BLaER1 (cell line): ENCODE results near the gene ATP9A.

Experiments used
- H3K27ac ChIP-seq: shearing (Covaris generic); formaldehyde crosslinking; 2 replicates; pipeline ENCODE4 v1.8.1; 2022
- H3K27me3 ChIP-seq: shearing (Covaris generic); formaldehyde crosslinking; 2 replicates; pipeline ENCODE4 v1.8.1; 2022
- H3K36me3 ChIP-seq: shearing (Covaris generic); formaldehyde crosslinking; 2 replicates; pipeline ENCODE4 v1.8.1; 2022
- H3K4me1 ChIP-seq: shearing (Covaris generic); formaldehyde crosslinking; 2 replicates; pipeline ENCODE4 v1.8.1; 2022
- H3K4me2 ChIP-seq: shearing (Covaris generic); formaldehyde crosslinking; 2 replicates; pipeline ENCODE4 v1.8.1; 2022
- H3K4me3 ChIP-seq: shearing (Covaris generic); formaldehyde crosslinking; 2 replicates; pipeline ENCODE4 v1.8.1; 2022
- H3K9ac ChIP-seq: shearing (Covaris generic); formaldehyde crosslinking; 2 replicates; pipeline ENCODE4 v1.8.1; 2022
- H3K9me3 ChIP-seq: shearing (Covaris generic); formaldehyde crosslinking; 2 replicates; pipeline ENCODE4 v1.8.1; 2022
- H4K20me1 ChIP-seq: shearing (Covaris generic); formaldehyde crosslinking; 2 replicates; pipeline ENCODE4 v1.8.1; 2022
- Cebpa-rat ChIP-seq: shearing (Covaris generic); IDR thresholded peaks from 2 replicates; pipeline ENCODE4 v1.8.1; 2022

The ATP9A gene

GRCh38 chr20:51565298-51566144, 202.7 kb downstream of the ATP9A start:
- H3K9ac ChIP-seq = no peak overlapping the region
- H3K4me2 ChIP-seq = no peak overlapping the region

GRCh38 chr20:51563486-51564332, 204.5 kb downstream of the ATP9A start:
- Histone ChIP-seq H3K4me2 (no peak overlapping the region), H3K9ac (no peak overlapping the region)

More at GRCh38 chr20:51565298-51566144, 202.7 kb downstream of the ATP9A start:
- Histone ChIP-seq H3K9me3 (peaks cover 7% of the 10 kb centered on the region), H3K4me1 (peaks cover 13% of the 10 kb centered on the region), H3K27ac (no peak overlapping the region), H3K4me3 (no peak overlapping the region), H3K27me3 (peaks cover 55% of the 10 kb centered on the region), H4K20me1 (peaks cover 24% of the 10 kb centered on the region), H3K36me3 (no peaks in the 10 kb centered on the region)
- TF ChIP-seq Cebpa-rat = no peak

GRCh38 chr20:51563174-51563485, 205.1 kb downstream of the ATP9A start:
- Histone ChIP-seq H4K20me1 (peaks cover 24% of the 10 kb centered on the region), H3K4me1 (peaks cover 13% of the 10 kb centered on the region), H3K4me2 (peak overlapping the region; percentile 78), H3K27ac (no peak overlapping the region), H3K36me3 (no peaks in the 10 kb centered on the region), H3K9me3 (peaks cover 1% of the 10 kb centered on the region), H3K4me3 (peak overlapping the region; percentile 55), H3K9ac (no peak overlapping the region), H3K27me3 (peaks cover 71% of the 10 kb centered on the region)
- no peak for TF ChIP-seq Cebpa-rat

More at GRCh38 chr20:51563486-51564332, 204.5 kb downstream of the ATP9A start:
- Histone ChIP-seq H3K4me3 (no peak overlapping the region), H3K36me3 (no peaks in the 10 kb centered on the region), H3K27me3 (peaks cover 71% of the 10 kb centered on the region), H3K27ac (no peak overlapping the region), H4K20me1 (peaks cover 24% of the 10 kb centered on the region), H3K9me3 (peaks cover 7% of the 10 kb centered on the region), H3K4me1 (peaks cover 13% of the 10 kb centered on the region)
- TF ChIP-seq Cebpa-rat = no peak

DNA sequence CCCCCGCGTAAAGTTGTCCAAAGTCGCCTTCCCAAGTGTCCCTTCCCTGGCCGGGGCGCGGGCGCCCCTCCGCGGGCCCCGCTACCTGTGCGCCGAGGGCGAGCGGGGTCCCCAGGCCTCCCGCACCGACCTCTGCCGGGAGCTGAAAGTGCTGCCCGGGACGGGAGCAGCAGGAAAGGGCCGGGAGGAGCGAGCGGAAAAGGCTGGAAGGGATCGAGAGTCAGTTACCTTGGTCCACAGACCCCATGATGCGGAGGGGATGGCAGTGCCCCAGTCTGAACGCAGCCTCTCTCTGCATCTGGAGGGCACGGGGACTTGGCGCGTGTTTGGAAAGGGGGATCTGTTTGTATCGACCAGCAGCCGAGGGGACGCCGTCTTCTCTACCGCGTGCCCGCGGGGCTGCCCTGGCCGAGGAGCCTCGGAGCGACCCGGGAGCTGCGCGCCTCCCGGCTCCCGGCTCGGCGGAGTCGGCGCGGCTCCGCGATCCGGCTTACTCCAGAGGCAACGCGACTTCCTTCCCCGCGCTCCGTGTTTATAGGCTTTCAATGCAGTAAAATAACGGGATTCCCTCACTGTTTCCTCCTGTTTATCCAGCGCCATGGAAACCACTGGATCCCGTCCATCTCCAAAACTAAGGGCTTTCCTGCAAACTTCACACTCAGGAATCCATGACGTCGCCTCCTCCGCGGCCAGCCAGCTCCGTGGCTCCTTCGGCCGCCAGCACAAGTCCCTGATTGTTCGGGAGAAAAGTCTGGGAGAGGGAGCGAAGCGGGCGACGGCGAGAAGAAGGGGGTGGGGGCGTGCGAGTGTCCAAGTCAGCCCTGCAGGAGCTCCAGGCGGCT, 205.6 kb downstream of the ATP9A start:
- Histone ChIP-seq H3K36me3 (no peaks in the 10 kb centered on the region), H3K27me3 (peaks cover 71% of the 10 kb centered on the region), H3K4me2 (peak overlapping the region; percentile 78), H3K4me3 (peak overlapping the region; percentile 55), H4K20me1 (peaks cover 24% of the 10 kb centered on the region), H3K4me1 (peaks cover 13% of the 10 kb centered on the region), H3K9me3 (no peaks in the 10 kb centered on the region), H3K9ac (no peak overlapping the region), H3K27ac (no peak overlapping the region)
- TF ChIP-seq Cebpa-rat = no peak

GRCh38 chr20:51562027-51562331, 206.2 kb downstream of the ATP9A start:
- Histone ChIP-seq H3K27ac (no peak overlapping the region), H3K4me2 (peak overlapping the region; percentile 78), H3K36me3 (no peaks in the 10 kb centered on the region), H3K4me1 (peaks cover 13% of the 10 kb centered on the region), H3K4me3 (peak overlapping the region; percentile 55), H4K20me1 (peaks cover 24% of the 10 kb centered on the region), H3K9ac (no peak overlapping the region), H3K27me3 (peaks cover 71% of the 10 kb centered on the region), H3K9me3 (no peaks in the 10 kb centered on the region)
- no peak for TF ChIP-seq Cebpa-rat

- H3K9ac ChIP-seq = no peak overlapping the region
Observed at GRCh38 chr20:51560550-51561307, 207.5 kb downstream of the ATP9A start.

DNA sequence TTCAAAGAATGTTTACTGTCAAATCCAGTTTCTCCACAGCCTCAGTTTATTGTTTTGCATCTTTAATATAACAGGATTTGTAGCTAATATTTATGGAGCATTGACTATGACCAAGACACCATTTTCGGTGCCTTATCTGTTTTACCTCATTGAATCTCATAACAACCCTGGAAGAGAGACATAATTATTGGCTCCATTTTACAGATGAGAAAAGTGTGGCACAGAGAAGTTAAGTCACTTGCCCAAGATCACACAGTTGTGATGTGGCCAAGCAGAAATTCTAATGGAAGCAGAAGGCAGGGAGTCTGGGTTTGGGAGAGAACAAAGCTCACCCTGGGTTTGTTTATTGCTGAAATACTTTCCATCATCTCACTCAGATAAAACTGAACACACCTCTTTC, 208.1 kb downstream of the ATP9A start:
- Histone ChIP-seq H3K9ac (no peak overlapping the region), H3K27me3 (peaks cover 62% of the 10 kb centered on the region), H3K36me3 (no peaks in the 10 kb centered on the region)

More at GRCh38 chr20:51560550-51561307, 207.5 kb downstream of the ATP9A start:
- Histone ChIP-seq H3K4me3 (no peak overlapping the region), H3K4me2 (no peak overlapping the region), H3K27me3 (peaks cover 68% of the 10 kb centered on the region), H3K27ac (no peak overlapping the region), H3K9me3 (no peaks in the 10 kb centered on the region), H3K36me3 (no peaks in the 10 kb centered on the region), H3K4me1 (peaks cover 13% of the 10 kb centered on the region), H4K20me1 (peaks cover 24% of the 10 kb centered on the region)
- TF ChIP-seq Cebpa-rat = no peak

GRCh38 chr20:51554538-51555165, 213.5 kb downstream of the ATP9A start:
- Histone ChIP-seq H3K27me3 (peaks cover 8% of the 10 kb centered on the region), H3K9ac (no peak overlapping the region), H3K4me1 (no peaks in the 10 kb centered on the region), H3K4me3 (no peak overlapping the region), H4K20me1 (no peaks in the 10 kb centered on the region), H3K4me2 (no peak overlapping the region), H3K27ac (no peak overlapping the region), H3K36me3 (no peaks in the 10 kb centered on the region), H3K9me3 (no peaks in the 10 kb centered on the region)
- TF ChIP-seq Cebpa-rat = no peak

More for the DNA sequence above, 208.1 kb downstream of the ATP9A start:
- Histone ChIP-seq H3K4me1 (peaks cover 13% of the 10 kb centered on the region), H4K20me1 (peaks cover 24% of the 10 kb centered on the region), H3K4me3 (no peak overlapping the region), H3K4me2 (no peak overlapping the region), H3K27ac (no peak overlapping the region), H3K9me3 (no peaks in the 10 kb centered on the region)
- no peak for TF ChIP-seq Cebpa-rat
